Endothelial cell of umbilical vein (primary cell): ENCODE data around the gene ADSS1. TPM values are rescaled to one million over a fixed set of nuclear protein-coding genes. Genes with fewer than 3 reads are reported as not detected.

ENCODE experiments used
- BruUV-seq: library from RNA; stranded (reverse); fragments of 400-500 nt; replicated peaks from 2 replicates; lab custom pipeline; 2021; lab: Mats Ljungman, UMichigan
- CTCF ChIA-PET: fragments of 300-600, 350-600 bp; sonication (Branson Sonifier 250); formaldehyde crosslinking; loops from one replicate; lab custom pipeline; 2021; ENCODE audit warnings: antibody characterized with exemption, inconsistent platforms; lab: Charles Lee
- POLR2A ChIA-PET: fragments of 300-600, 350-600 bp; sonication (Branson Sonifier 250); formaldehyde crosslinking; loops from one replicate; lab custom pipeline; 2021; ENCODE audit warnings: antibody characterized with exemption, inconsistent platforms; lab: Charles Lee
- DNase-seq: peaks from one replicate; pipeline ENCODE4 v3.0.0-alpha.2; 2011; ENCODE audit warnings: low read depth, low spot score
- FAIRE-seq: peaks from 2 replicates; lab custom pipeline; 2011; peaks lifted over from hg19 to GRCh38; lab: Jason Lieb, UNC
- H2AFZ ChIP-seq: 2 replicates; pipeline ENCODE4 v1.6.0; 2012; ENCODE audit warnings: low read depth, low read length, control low read depth, inconsistent platforms
- H3K27ac ChIP-seq: 2 replicates; pipeline ENCODE4 v1.5.1; 2011; ENCODE audit warnings: low read depth, mild to moderate bottlenecking, control low read depth, low read length, moderate library complexity; ENCODE audit not compliant: insufficient read depth
- H3K27me3 ChIP-seq, 2 experiments: 2 replicates each; pipeline versions ENCODE4 v1.6.0 to v1.6.1; 2011; ENCODE audit warnings: low read length in 2 of 2, mixed read lengths in 1 of 2; ENCODE audit not compliant: control insufficient read depth in 2 of 2, insufficient read depth in 2 of 2
- H3K36me3 ChIP-seq, 2 experiments: 2 replicates in 1 of 2; 3 replicates in 1 of 2; pipeline ENCODE4 v1.5.1; 2011; ENCODE audit warnings: low read length in 2 of 2, mild to moderate bottlenecking in 1 of 2, moderate library complexity in 1 of 2; ENCODE audit not compliant: control insufficient read depth in 2 of 2, insufficient read depth in 2 of 2; ENCODE audit errors: extremely low read depth in 1 of 2
- H3K4me1 ChIP-seq: 3 replicates; pipeline ENCODE4 v1.5.1; 2011; ENCODE audit warnings: mild to moderate bottlenecking, low read length; ENCODE audit not compliant: control insufficient read depth, insufficient read depth; ENCODE audit errors: extremely low read depth
- H3K4me2 ChIP-seq: 2 replicates; pipeline ENCODE4 v1.6.1; 2011; ENCODE audit warnings: low read length, control low read depth, mixed read lengths; ENCODE audit not compliant: insufficient read depth
- H3K4me3 ChIP-seq, 3 experiments: fragments of 200-600 bp in 1 of 3; sonication (generic), shearing (Covaris generic) in 1 of 3; replicated peaks in 1 of 3; 2 replicates each; pipeline ENCODE4 v1.5.1; 2011 to 2016; ENCODE audit warnings: control low read depth in 3 of 3, low read length in 3 of 3, mild to moderate bottlenecking in 2 of 3, inconsistent platforms in 1 of 3, low read depth in 1 of 3, moderate library complexity in 1 of 3; ENCODE audit not compliant: insufficient read depth in 1 of 3
- H3K79me2 ChIP-seq: 2 replicates; pipeline ENCODE4 v1.6.0; 2012; ENCODE audit warnings: low read length, inconsistent platforms; ENCODE audit not compliant: control insufficient read depth, insufficient read depth
- H3K9ac ChIP-seq: replicated peaks from 2 replicates; pipeline ENCODE3; 2011; ENCODE audit warnings: low read length, control low read depth; ENCODE audit not compliant: insufficient read depth; ENCODE audit errors: extremely low read depth
- H3K9me1 ChIP-seq: replicated peaks from 3 replicates; pipeline ENCODE4 v1.6.0; 2011; ENCODE audit warnings: mild to moderate bottlenecking, low read length; ENCODE audit not compliant: control insufficient read depth, insufficient read depth; ENCODE audit errors: extremely low read depth
- H3K9me3 ChIP-seq: replicated peaks from 2 replicates; pipeline ENCODE4 v1.5.1; 2012; ENCODE audit warnings: low read length, inconsistent platforms; ENCODE audit not compliant: control insufficient read depth, insufficient read depth
- H4K20me1 ChIP-seq: replicated peaks from 2 replicates; pipeline ENCODE3; 2011; ENCODE audit warnings: mild to moderate bottlenecking, low read length; ENCODE audit not compliant: control insufficient read depth, insufficient read depth; ENCODE audit errors: extremely low read depth
- EZH2 ChIP-seq: IDR thresholded peaks from 2 replicates; pipeline ENCODE4 v1.6.1; 2012; ENCODE audit warnings: borderline replicate concordance, low read depth, mild to moderate bottlenecking, moderate library complexity, low read length, inconsistent platforms; ENCODE audit not compliant: severe bottlenecking
- FOS ChIP-seq: IDR thresholded peaks from 2 replicates; pipeline ENCODE4 v1.6.1; 2011; ENCODE audit warnings: mild to moderate bottlenecking, low read length, moderate library complexity, borderline replicate concordance; ENCODE audit not compliant: insufficient read depth
- GATA2 ChIP-seq: IDR thresholded peaks from 2 replicates; pipeline ENCODE4 v1.7.0; 2011; ENCODE audit warnings: low read depth, mild to moderate bottlenecking, moderate library complexity, mixed read lengths, low read length; ENCODE audit not compliant: insufficient read length, insufficient read depth
- JUN ChIP-seq: IDR thresholded peaks from 2 replicates; pipeline ENCODE4 v1.6.1; 2011; ENCODE audit warnings: borderline replicate concordance, low read depth; ENCODE audit not compliant: insufficient read length, insufficient read depth
- MYC ChIP-seq: IDR thresholded peaks from one replicate; pipeline ENCODE4 v1.6.1; 2011; ENCODE audit warnings: mild to moderate bottlenecking, low read depth, low read length
- POLR2A ChIP-seq: IDR thresholded peaks from 2 replicates; pipeline ENCODE4 v1.6.1; 2012; ENCODE audit warnings: low read depth, mild to moderate bottlenecking, control low read depth, low read length
- POLR2AphosphoS5 ChIP-seq: IDR thresholded peaks from 2 replicates; pipeline ENCODE4 v1.6.1; 2012; ENCODE audit warnings: low read depth, mild to moderate bottlenecking, control low read depth, low read length, moderate library complexity; ENCODE audit not compliant: insufficient read depth
- dilution Hi-C: fragments of 300-500 bp; cut with MboI; formaldehyde crosslinking; loops from one replicate; pipeline ENCODE4 v1.15.0; 2019; ENCODE audit warnings: low sequenced_read_pairs; ENCODE audit not compliant: extremely low pct_ligation_motif_present
- intact Hi-C: fragments of 100-400 bp; cut with micrococcal nuclease; formaldehyde crosslinking; loops from one replicate; pipeline ENCODE4 v1.10.0; 2022
- polyA plus RNA-seq, 4 experiments: library from polyadenylated mRNA; depleted of rRNA in 3 of 4; stranded (reverse) in 3 of 4; unstranded in 1 of 4; fragments of >200 nt; gene quantifications; 2 replicates each; pipeline versions ENCODE4 v1.2.1 to v1.2.3, GENCODE V29; 2011 to 2012; ENCODE audit warnings: missing spikeins in 1 of 4
- total RNA-seq: library from RNA; stranded (reverse); gene quantifications from 2 replicates; pipeline ENCODE4 v1.2.3, GENCODE V29; 2021
- TF ChIP-seq, protein P1 (sequence below): IDR thresholded peaks from 2 replicates; pipeline ENCODE4 v1.6.1; 2011; ENCODE audit not compliant: insufficient read depth, insufficient read length
- TF ChIP-seq, protein P2 (sequence below), 2 donors: IDR thresholded peaks; 1 replicate in 1 of 2; 2 replicates in 1 of 2; pipeline ENCODE4 v1.5.1; 2011; ENCODE audit warnings: low read length in 2 of 2, mild to moderate bottlenecking in 2 of 2, moderate library complexity in 2 of 2, control low read depth in 1 of 2, inconsistent platforms in 1 of 2, low read depth in 1 of 2; ENCODE audit not compliant: insufficient read depth in 1 of 2; ENCODE audit errors: extremely low read depth in 1 of 2

The ADSS1 gene
- total and polyA plus RNA-seq, 2 donors (not counting 3 experiments of a cell fraction or from before 2014, with no cell fraction given): 1.9 TPM

DNA sequence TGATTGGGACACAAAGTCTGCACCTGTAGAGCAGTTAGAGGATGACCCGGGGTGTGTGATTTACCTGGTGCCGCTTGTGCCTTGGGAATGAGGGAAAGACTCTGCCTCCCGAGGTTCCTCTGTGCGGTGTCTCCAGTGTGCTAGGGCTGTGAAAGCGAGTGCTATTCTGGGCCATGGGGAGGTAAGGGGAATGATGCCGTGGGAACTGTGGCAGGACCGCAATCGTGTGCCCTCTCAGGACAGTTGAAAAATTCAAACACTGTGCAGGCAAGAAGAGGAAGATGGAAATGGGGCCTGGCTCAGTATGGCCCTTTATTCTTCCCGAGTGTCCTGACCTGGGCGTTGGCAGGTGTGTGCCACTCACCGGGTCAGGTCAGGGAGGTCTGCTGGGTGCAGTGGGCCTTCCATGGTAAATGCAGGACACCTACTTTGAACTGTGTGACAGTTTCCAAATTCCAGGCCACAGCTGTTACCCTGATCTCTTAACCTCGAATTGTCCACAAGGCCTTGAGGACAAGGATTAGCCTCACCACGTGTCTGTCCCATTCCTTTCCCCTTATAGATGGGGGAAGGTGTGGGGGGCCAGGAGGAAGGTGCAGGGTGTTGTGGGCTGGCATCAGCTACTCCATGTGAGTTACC is 30.3 kb downstream of the ADSS1 start:
- CTCF ChIA-PET: interaction anchor here (0.7 to 2.4 kb wide), 4 partner anchors 14 to 72 kb away, joined by 3 to 14 read pairs (median 8); no protein-coding TSS in a partner anchor
- Histone ChIP-seq H3K9me1 (no peaks in the 10 kb centered on the region), H4K20me1 (no peaks in the 10 kb centered on the region), H3K4me1 (peaks cover 8% of the 10 kb centered on the region), H3K4me3 (peak overlapping the region in 2 of 3 experiments; percentile 56 to 96), H3K9ac (peak overlapping the region; percentile 73), H3K27me3 (no peaks in the 10 kb centered on the region), H3K36me3 (peaks cover 0 to 28% of the 10 kb centered on the region in 2 experiments), H3K9me3 (no peaks in the 10 kb centered on the region), H3K4me2 (peak overlapping the region; percentile 41), H3K27ac (no peak overlapping the region), H2AFZ (no peak overlapping the region), H3K79me2 (peaks cover 24% of the 10 kb centered on the region)
- BruUV-seq: no TSS peak
- POLR2A ChIA-PET: no interaction called here
- TF ChIP-seq, protein P1, sequence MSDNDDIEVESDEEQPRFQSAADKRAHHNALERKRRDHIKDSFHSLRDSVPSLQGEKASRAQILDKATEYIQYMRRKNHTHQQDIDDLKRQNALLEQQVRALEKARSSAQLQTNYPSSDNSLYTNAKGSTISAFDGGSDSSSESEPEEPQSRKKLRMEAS: no peak
- TF ChIP-seq, protein P2, sequence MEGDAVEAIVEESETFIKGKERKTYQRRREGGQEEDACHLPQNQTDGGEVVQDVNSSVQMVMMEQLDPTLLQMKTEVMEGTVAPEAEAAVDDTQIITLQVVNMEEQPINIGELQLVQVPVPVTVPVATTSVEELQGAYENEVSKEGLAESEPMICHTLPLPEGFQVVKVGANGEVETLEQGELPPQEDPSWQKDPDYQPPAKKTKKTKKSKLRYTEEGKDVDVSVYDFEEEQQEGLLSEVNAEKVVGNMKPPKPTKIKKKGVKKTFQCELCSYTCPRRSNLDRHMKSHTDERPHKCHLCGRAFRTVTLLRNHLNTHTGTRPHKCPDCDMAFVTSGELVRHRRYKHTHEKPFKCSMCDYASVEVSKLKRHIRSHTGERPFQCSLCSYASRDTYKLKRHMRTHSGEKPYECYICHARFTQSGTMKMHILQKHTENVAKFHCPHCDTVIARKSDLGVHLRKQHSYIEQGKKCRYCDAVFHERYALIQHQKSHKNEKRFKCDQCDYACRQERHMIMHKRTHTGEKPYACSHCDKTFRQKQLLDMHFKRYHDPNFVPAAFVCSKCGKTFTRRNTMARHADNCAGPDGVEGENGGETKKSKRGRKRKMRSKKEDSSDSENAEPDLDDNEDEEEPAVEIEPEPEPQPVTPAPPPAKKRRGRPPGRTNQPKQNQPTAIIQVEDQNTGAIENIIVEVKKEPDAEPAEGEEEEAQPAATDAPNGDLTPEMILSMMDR (IDR thresholded peaks at IDR 0.05; ENCODE audit: extremely low read depth in 1 of 2, insufficient read depth in 1 of 2, low read depth in 1 of 2, low read length in 2 of 2): no peak
- TF ChIP-seq JUN (no peak), MYC (no peak), GATA2 (no peak), POLR2AphosphoS5 (no peak), POLR2A (no peak), EZH2 (no peak), FOS (no peak)
- DNase-seq: no peak
- FAIRE-seq: no peak
- intact Hi-C loops (loop anchor here (5.0 kb wide), 1 partner anchor 73 kb away; no protein-coding TSS in a partner anchor), dilution Hi-C loops (no loop called here)
